ENCODE measurements around the gene BMAL1.
A peak's percentile ranks its signal among the peaks of the same experiment; 100 is the strongest.

Gene BMAL1

DNA sequence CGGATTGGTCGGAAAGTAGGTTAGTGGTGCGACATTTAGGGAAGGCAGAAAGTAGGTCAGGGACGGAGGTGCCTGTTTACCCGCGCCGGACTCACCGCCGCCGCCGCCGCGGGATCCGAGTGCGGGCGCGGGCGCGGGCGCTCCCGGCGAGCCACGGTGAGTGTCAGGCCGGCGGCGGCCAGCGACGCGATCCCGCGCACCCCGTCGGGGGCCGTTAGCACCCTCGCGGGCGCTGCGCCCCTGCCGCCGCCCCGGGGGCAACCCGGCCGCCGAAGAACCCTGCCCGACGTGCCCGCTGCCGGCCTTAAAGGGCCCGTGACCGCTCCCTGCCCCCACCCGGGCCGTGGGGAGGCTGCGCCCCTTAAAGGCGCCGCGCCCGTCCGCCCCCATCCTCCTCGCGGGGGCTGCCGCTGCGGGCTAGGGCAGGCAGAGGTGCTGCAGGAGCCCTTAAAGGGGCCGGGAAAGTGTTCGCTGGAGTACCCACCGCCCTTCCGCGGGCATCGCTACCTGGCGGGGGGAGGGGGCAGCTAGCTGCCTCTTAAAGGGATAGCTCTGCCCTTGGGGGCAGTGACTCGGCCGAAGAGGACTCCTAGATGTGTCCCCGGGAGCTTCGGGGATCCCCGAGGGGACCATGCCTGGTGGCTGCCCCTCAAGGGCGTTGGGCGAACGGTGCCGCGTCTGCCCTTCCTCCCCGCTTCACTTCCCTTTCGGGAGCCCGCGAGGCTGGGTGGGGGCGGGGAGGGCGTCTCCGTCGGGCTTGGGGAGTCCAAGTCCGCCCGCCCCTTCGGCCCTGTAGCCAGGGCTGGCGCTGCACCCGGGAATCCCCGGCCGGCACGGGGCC lies at the start of gene BMAL1:
Gene BMAL1, plus strand, starts transcription at position 23 of the 841 bp plus-strand sequence. CDS start 76,519 bp downstream, outside the sequence.
- DNase-seq (ENCODE audit: low spot score): peak; percentile 70

DNA sequence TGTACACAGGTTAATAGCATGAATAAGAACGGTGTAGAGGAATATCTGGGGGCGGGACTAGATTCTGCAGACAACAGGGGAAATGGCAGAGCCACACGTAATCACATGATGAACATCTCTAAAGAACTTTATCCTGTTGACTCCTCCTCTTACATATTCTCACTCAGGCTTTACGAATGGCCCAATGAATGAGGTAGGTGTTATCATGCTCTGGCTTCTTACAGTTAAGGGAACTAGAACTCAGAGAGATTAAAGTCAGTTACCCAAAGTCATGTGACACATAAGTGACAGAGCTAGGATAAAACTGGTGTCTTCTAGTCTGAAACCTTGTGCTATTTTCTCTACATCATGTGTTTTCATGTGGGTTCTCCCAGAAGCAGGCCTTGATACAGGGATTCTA lies 49.0 kb upstream of the BMAL1 start:
- DNase-seq (ENCODE audit: low spot score): no peak
- TF ChIP-seq, protein P1, sequence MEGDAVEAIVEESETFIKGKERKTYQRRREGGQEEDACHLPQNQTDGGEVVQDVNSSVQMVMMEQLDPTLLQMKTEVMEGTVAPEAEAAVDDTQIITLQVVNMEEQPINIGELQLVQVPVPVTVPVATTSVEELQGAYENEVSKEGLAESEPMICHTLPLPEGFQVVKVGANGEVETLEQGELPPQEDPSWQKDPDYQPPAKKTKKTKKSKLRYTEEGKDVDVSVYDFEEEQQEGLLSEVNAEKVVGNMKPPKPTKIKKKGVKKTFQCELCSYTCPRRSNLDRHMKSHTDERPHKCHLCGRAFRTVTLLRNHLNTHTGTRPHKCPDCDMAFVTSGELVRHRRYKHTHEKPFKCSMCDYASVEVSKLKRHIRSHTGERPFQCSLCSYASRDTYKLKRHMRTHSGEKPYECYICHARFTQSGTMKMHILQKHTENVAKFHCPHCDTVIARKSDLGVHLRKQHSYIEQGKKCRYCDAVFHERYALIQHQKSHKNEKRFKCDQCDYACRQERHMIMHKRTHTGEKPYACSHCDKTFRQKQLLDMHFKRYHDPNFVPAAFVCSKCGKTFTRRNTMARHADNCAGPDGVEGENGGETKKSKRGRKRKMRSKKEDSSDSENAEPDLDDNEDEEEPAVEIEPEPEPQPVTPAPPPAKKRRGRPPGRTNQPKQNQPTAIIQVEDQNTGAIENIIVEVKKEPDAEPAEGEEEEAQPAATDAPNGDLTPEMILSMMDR (IDR thresholded peaks at IDR 0.05; ENCODE audit: extremely low read depth, missing control alignments): no peak

More for the DNA sequence above, at the start of gene BMAL1:
- TF ChIP-seq, protein P1 (IDR thresholded peaks at IDR 0.05; ENCODE audit: extremely low read depth, missing control alignments): no peak

DNA sequence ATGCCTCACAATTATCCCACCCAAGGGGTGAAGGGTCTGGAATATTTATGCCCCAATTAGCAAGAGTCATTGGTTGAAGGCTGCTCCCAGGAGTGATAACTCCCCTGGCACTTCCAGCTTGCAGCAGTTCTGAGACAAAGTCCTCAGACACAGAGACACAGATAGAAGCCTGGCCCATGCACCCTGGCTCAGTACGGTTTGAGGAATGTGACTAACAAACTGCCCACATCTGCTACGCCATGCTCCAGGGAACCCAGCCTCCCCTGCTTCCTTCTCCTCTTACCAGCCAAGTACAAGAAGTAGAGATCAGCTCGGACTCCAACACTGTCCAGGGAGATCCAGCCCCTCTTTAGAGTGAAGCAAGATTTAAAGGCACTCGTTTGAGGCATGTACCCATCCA lies 48.5 kb upstream of the BMAL1 start:
- TF ChIP-seq, protein P1 (IDR thresholded peaks at IDR 0.05; ENCODE audit: extremely low read depth, missing control alignments): no peak
- DNase-seq (ENCODE audit: low spot score): no peak

DNA sequence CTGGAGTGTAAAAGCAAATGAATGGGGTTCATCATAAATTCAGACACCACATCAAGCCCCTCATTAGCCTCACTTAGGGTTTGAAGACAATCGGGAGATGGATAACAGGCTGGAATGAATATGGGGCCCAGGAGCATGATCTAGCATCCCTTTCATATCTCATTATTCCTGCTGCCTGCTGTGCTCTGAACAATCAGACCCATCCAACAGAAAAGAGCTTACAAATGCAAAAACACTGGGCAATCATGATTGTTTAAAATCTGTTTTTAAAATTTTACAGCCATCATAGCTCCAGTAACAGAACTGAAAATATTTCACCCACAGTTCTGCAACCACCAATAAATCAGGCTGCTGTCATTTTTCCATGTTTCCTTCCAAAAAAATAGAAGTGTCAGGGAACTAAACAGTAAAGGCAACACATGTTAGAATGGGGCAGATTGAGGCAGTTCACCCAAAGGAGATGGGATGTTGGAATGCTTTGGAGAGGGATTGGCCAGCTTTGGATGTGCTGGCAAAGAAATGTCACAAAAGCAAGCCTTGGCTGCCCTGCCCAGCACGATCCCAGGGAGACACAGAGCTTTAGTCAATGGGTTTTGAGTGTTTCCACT lies 47.8 kb upstream of the BMAL1 start:
- TF ChIP-seq, protein P1 (IDR thresholded peaks at IDR 0.05; ENCODE audit: extremely low read depth, missing control alignments): no peak
- no peak for DNase-seq (ENCODE audit: low spot score)

DNA sequence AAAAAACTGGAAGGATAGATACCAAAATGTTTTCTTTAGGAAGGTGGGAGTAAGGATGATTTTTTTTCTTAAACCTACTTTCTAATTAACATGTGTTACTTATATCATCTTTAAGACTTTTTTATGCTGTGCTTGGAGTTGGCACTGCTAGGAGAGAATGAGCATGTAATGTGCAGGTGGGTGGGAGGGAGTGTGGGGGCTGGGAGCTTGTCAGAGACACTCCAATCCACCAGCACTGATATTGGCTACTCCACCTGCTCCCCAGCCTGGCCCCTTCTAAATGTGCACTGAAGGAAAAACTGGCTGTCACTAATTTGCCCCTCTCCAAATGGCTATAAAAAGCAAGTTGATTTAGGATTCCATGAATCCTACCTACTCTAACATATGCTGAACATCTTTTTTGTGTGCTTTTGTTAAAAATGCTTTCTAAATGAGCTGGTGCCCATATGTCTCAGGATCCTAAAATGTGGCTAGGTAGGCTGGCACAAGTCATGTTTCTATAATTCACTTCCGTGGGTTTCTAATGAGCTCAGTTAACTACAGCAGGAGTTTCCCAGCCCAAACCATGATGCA lies 44.3 kb upstream of the BMAL1 start:
- no peak for DNase-seq (ENCODE audit: low spot score)
- TF ChIP-seq, protein P1 (IDR thresholded peaks at IDR 0.05; ENCODE audit: extremely low read depth, missing control alignments): no peak

DNA sequence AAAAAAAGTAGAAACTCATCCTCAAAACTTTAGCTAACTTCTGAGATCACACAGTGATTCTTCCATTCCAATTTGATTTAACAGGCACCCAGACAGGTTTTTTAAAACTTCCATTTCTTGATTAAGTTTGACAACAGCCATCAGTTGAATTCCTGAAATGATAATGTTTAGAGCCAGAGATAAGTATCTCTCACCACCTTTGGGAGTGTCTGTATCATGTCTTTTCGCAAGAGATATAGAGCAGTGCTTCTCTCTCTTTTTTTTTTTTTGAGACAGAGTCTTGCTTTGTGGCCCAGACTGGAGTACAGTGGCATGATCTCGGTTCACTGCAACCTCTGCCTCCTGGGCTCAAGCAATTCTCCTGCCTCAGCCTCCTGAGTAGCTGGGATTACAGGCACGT lies 41.7 kb upstream of the BMAL1 start:
- TF ChIP-seq, protein P1 (IDR thresholded peaks at IDR 0.05; ENCODE audit: extremely low read depth, missing control alignments): no peak
- no peak for DNase-seq (ENCODE audit: low spot score)

DNA sequence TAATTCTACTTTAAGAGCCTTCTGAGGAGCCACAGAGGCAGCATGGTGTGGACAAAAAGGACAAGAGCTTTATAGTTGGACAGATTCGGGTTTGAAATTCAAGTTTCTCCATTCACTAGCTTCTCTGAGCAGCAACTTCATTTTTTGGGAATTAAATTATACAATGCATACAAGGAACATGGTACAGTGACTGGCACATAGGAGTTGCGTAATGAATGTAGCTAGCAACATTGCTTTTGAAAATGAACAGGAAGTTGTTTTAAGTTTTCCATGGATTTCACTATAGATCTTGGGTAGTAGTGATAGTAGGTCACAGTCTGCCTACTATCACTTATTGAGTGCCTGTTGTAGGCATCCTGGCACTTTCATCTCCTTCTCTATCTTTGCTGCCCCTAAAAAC lies 41.0 kb upstream of the BMAL1 start:
- TF ChIP-seq, protein P1 (IDR thresholded peaks at IDR 0.05; ENCODE audit: extremely low read depth, missing control alignments): no peak
- DNase-seq (ENCODE audit: low spot score): no peak
